IMR-90 (cell line): ENCODE data around the gene THAP2. TPM values are rescaled to one million over a fixed set of nuclear protein-coding genes. Genes with fewer than 3 reads are reported as not detected.

Source experiments
- ATAC-seq: fragments of 200-7000 bp; cut with Tn5 transposase; 2 replicates; pipeline ENCODE4 v1.9.1; 2020; ENCODE audit warnings: low read depth, mild to moderate bottlenecking, moderate library complexity
- BruUV-seq: library from RNA; stranded (reverse); fragments of 400-500 nt; replicated peaks from 2 replicates; lab custom pipeline; 2021; lab: Mats Ljungman, UMichigan
- CTCF ChIA-PET: fragments of 300-600 bp; formaldehyde crosslinking; extraction: SDS; loops from one replicate; lab custom pipeline; 2021; ENCODE audit warnings: antibody characterized with exemption; lab: Yijun Ruan, JAX
- POLR2A ChIA-PET: fragments of 300-600 bp; sonication (Branson Sonifier 250); formaldehyde crosslinking; loops from one replicate; lab custom pipeline; 2022; ENCODE audit warnings: antibody characterized with exemption; ENCODE audit not compliant: unreplicated experiment; lab: Charles Lee
- DNase-seq: peaks from one replicate; pipeline ENCODE4 v3.0.0; 2013
- H2AFZ ChIP-seq: replicated peaks from 2 replicates; pipeline ENCODE3; 2013; ENCODE audit warnings: low read length, mild to moderate bottlenecking; ENCODE audit not compliant: poor library complexity
- H2AK5ac ChIP-seq: 2 replicates; pipeline ENCODE4 v1.6.1; 2013; ENCODE audit warnings: low read depth, low read length, inconsistent platforms
- H2AK9ac ChIP-seq: replicated peaks from 2 replicates; pipeline ENCODE3; 2013; ENCODE audit warnings: mild to moderate bottlenecking, low read depth, low read length, moderate library complexity; ENCODE audit not compliant: poor library complexity
- H2BK120ac ChIP-seq: 2 replicates; pipeline ENCODE4 v1.6.1; 2013; ENCODE audit warnings: low read depth, low read length, inconsistent platforms
- H2BK15ac ChIP-seq: 3 replicates; pipeline ENCODE4 v1.6.1; 2013; ENCODE audit warnings: low read depth, low read length, inconsistent platforms
- H2BK20ac ChIP-seq: 2 replicates; pipeline ENCODE4 v1.6.1; 2013; ENCODE audit warnings: low read depth, mild to moderate bottlenecking, inconsistent platforms, low read length, moderate library complexity
- H2BK5ac ChIP-seq: 2 replicates; pipeline ENCODE4 v1.6.1; 2013; ENCODE audit warnings: mild to moderate bottlenecking, low read depth, low read length, inconsistent platforms; ENCODE audit not compliant: poor library complexity, severe bottlenecking
- H3K14ac ChIP-seq: replicated peaks from 2 replicates; pipeline ENCODE4 v1.6.1; 2013; ENCODE audit warnings: low read depth, low read length, inconsistent platforms
- H3K18ac ChIP-seq: 2 replicates; pipeline ENCODE4 v1.6.1; 2013; ENCODE audit warnings: low read depth, low read length, control low read depth
- H3K23ac ChIP-seq: 2 replicates; pipeline ENCODE4 v1.6.1; 2013; ENCODE audit warnings: low read depth, low read length, inconsistent platforms
- H3K27ac ChIP-seq: 2 replicates; pipeline ENCODE4 v1.5.1; 2013; ENCODE audit warnings: mild to moderate bottlenecking, control low read depth, low read length; ENCODE audit not compliant: insufficient read depth
- H3K27me3 ChIP-seq: 2 replicates; pipeline ENCODE4 v1.6.1; 2013; ENCODE audit warnings: low read length; ENCODE audit not compliant: control insufficient read depth, insufficient read depth
- H3K36me3 ChIP-seq: 2 replicates; pipeline ENCODE4 v1.6.1; 2013; ENCODE audit warnings: low read length, mixed read lengths; ENCODE audit not compliant: control insufficient read depth, insufficient read depth
- H3K4ac ChIP-seq: 2 replicates; pipeline ENCODE4 v1.6.1; 2013; ENCODE audit warnings: low read depth, low read length, inconsistent platforms
- H3K4me1 ChIP-seq: 2 replicates; pipeline ENCODE4 v1.6.1; 2013; ENCODE audit warnings: low read length, mixed read lengths; ENCODE audit not compliant: control insufficient read depth, insufficient read depth
- H3K4me2 ChIP-seq: 2 replicates; pipeline ENCODE4 v1.6.1; 2013; ENCODE audit warnings: low read depth, mild to moderate bottlenecking, control low read depth, low read length, moderate library complexity
- H3K4me3 ChIP-seq: 2 replicates; pipeline ENCODE4 v1.5.1; 2013; ENCODE audit warnings: low read depth, mild to moderate bottlenecking, control low read depth, low read length, moderate library complexity; ENCODE audit not compliant: insufficient read depth
- H3K56ac ChIP-seq: 2 replicates; pipeline ENCODE4 v1.6.1; 2013; ENCODE audit warnings: low read length, inconsistent platforms; ENCODE audit not compliant: insufficient read depth; ENCODE audit errors: extremely low read depth
- H3K79me1 ChIP-seq, 2 experiments: 2 replicates each; pipeline ENCODE4 v1.6.1; 2013; ENCODE audit warnings: low read length in 2 of 2, inconsistent platforms in 1 of 2, low read depth in 1 of 2
- H3K9ac ChIP-seq: 2 replicates; pipeline ENCODE4 v1.6.1; 2013; ENCODE audit warnings: low read depth, low read length, control low read depth
- H3K9me1 ChIP-seq: 2 replicates; pipeline ENCODE4 v1.6.1; 2013; ENCODE audit warnings: low read length, inconsistent platforms; ENCODE audit not compliant: insufficient read depth
- H3K9me3 ChIP-seq: 2 replicates; pipeline ENCODE4 v1.6.1; 2013; ENCODE audit warnings: low read length; ENCODE audit not compliant: control insufficient read depth, insufficient read depth
- H4K20me1 ChIP-seq: 2 replicates; pipeline ENCODE4 v1.6.1; 2013; ENCODE audit warnings: low read length, inconsistent platforms; ENCODE audit not compliant: insufficient read depth
- H4K5ac ChIP-seq: 2 replicates; pipeline ENCODE4 v1.6.1; 2013; ENCODE audit warnings: mild to moderate bottlenecking, low read depth, low read length, control low read depth
- H4K8ac ChIP-seq, 2 experiments: 2 replicates each; pipeline ENCODE4 v1.6.1; 2013; ENCODE audit warnings: low read depth in 2 of 2, low read length in 2 of 2, control low read depth in 1 of 2, inconsistent platforms in 1 of 2
- H4K91ac ChIP-seq: 2 replicates; pipeline ENCODE4 v1.6.1; 2013; ENCODE audit warnings: low read depth, low read length, inconsistent platforms; ENCODE audit not compliant: insufficient read depth
- WGBS, 2 experiments: methylation state at CpG; one replicate each; pipeline versions ENCODE4 v1.1.5 to v1.1.7; 2013; ENCODE audit warnings: missing lambda C conversion rate in 2 of 2; ENCODE audit not compliant: insufficient read length in 1 of 2; ENCODE audit errors: extremely low coverage in 2 of 2; 5-methylcytosine and 5-hydroxymethylcytosine counted together
- dilution Hi-C: fragments of 300-500 bp; cut with HindIII; formaldehyde crosslinking; loops from one replicate; pipeline ENCODE4 v1.14.3; 2018; ENCODE audit warnings: low sequenced_read_pairs; ENCODE audit not compliant: unreplicated experiment
- in situ Hi-C: fragments of 300-500 bp; cut with MboI; formaldehyde crosslinking; loops from 3 replicates; pipeline ENCODE4 v1.14.3; 2019; ENCODE audit warnings: low sequenced_read_pairs, inconsistent platforms, mixed read lengths
- intact Hi-C: fragments of 100-400 bp; cut with micrococcal nuclease; formaldehyde crosslinking; loops from 2 replicates; pipeline ENCODE4 v1.10.0; 2022
- polyA plus RNA-seq, 3 experiments: library from polyadenylated mRNA; depleted of rRNA; stranded (reverse); fragments of >200 nt; gene quantifications; 2 replicates each; pipeline ENCODE4 v1.2.3, GENCODE V29; 2012; ENCODE audit warnings: low replicate concordance in 1 of 3
- total RNA-seq: library from RNA; depleted of rRNA; stranded (reverse); fragments of >200 nt; gene quantifications from 2 replicates; pipeline ENCODE4 v1.2.3, GENCODE V29; 2012
- TF ChIP-seq, protein P1 (sequence below): fragments of 150-350 bp; IDR thresholded peaks from 2 replicates; pipeline ENCODE4 v1.6.1; 2016; ENCODE audit warnings: low read depth, mild to moderate bottlenecking, low read length, moderate library complexity, borderline replicate concordance

Gene THAP2
- total and polyA plus RNA-seq, 2 of the 4 experiments (the other 2 are of a cell fraction), result 1.4 to 2.5 TPM

GRCh38 chr12:71691504-71692129 is 27.5 kb downstream of the THAP2 start:
- no TSS peak for BruUV-seq

More at GRCh38 chr12:71691504-71692129, 27.5 kb downstream of the THAP2 start:
- intact Hi-C loops, result no loop called here
- Histone ChIP-seq H2BK20ac (no peak overlapping the region), H4K20me1 (no peaks in the 10 kb centered on the region), H2BK15ac (no peak overlapping the region), H4K8ac (no peak overlapping the region), H2BK5ac (no peak overlapping the region), H3K18ac (no peak overlapping the region), H3K27me3 (no peaks in the 10 kb centered on the region), H2AFZ (no peak overlapping the region), H2BK120ac (no peak overlapping the region), H3K36me3 (no peaks in the 10 kb centered on the region), H3K23ac (no peak overlapping the region), H3K4ac (no peak overlapping the region), H3K14ac (no peak overlapping the region), H3K9ac (no peak overlapping the region), H3K9me1 (no peaks in the 10 kb centered on the region), H3K79me1 (peaks cover 4 to 18% of the 10 kb centered on the region in 2 experiments; a peak in 3 of 4 replicates), H2AK9ac (no peak overlapping the region), H4K5ac (no peak overlapping the region), H3K4me3 (no peak overlapping the region), H3K4me1 (peaks cover 1% of the 10 kb centered on the region; the same call in 1 of the 2 replicates), H4K91ac (no peak overlapping the region), H3K9me3 (no peaks in the 10 kb centered on the region), H3K56ac (no peak overlapping the region), H3K27ac (no peak overlapping the region), H3K4me2 (no peak overlapping the region), H2AK5ac (no peak overlapping the region)
- DNase-seq, result no peak
- TF ChIP-seq, protein P1, sequence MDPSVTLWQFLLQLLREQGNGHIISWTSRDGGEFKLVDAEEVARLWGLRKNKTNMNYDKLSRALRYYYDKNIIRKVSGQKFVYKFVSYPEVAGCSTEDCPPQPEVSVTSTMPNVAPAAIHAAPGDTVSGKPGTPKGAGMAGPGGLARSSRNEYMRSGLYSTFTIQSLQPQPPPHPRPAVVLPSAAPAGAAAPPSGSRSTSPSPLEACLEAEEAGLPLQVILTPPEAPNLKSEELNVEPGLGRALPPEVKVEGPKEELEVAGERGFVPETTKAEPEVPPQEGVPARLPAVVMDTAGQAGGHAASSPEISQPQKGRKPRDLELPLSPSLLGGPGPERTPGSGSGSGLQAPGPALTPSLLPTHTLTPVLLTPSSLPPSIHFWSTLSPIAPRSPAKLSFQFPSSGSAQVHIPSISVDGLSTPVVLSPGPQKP, result no peak
- ChIA-PET POLR2A (no interaction called here), CTCF (no interaction called here)
- in situ Hi-C loops, result no loop called here
- no CpG with 5 or more reads among the region's 4 CpGs for WGBS, 2 experiments
- no peak for ATAC-seq
- dilution Hi-C loops, result no loop called here
